Subcutaneous abdominal adipose tissue (tissue), 5 donors: Measurements from ENCODE around the gene TTLL1.
A peak's percentile ranks its signal among the peaks of the same experiment; 100 is the strongest.

Source experiments
- H3K27ac ChIP-seq: one replicate; pipeline ENCODE4 v1.7.0; 2013; ENCODE audit warnings: low read depth, mild to moderate bottlenecking, inconsistent platforms, low read length, moderate library complexity
- H3K27me3 ChIP-seq, 5 donors: one replicate each; pipeline ENCODE4 v1.7.0; 2013; ENCODE audit warnings: low read length in 5 of 5, inconsistent platforms in 1 of 5; ENCODE audit not compliant: control insufficient read depth in 5 of 5, insufficient read depth in 4 of 5
- H3K36me3 ChIP-seq, 5 donors: one replicate each; pipeline ENCODE4 v1.7.0; 2013; ENCODE audit warnings: low read length in 5 of 5; ENCODE audit not compliant: control insufficient read depth in 5 of 5, insufficient read depth in 5 of 5
- H3K4me1 ChIP-seq, 5 donors: one replicate each; pipeline ENCODE4 v1.7.0; 2013; ENCODE audit warnings: low read length in 5 of 5, mild to moderate bottlenecking in 3 of 5, moderate library complexity in 1 of 5; ENCODE audit not compliant: control insufficient read depth in 5 of 5, insufficient read depth in 5 of 5
- H3K4me3 ChIP-seq, 5 donors: one replicate each; pipeline ENCODE4 v1.7.0; 2013; ENCODE audit warnings: low read length in 5 of 5, low read depth in 1 of 5
- H3K9ac ChIP-seq, 5 donors: one replicate each; pipeline ENCODE4 v1.7.0; 2013; ENCODE audit warnings: low read length in 5 of 5, mild to moderate bottlenecking in 4 of 5, moderate library complexity in 3 of 5
- H3K9me3 ChIP-seq, 5 donors: one replicate each; pipeline ENCODE4 v1.7.0; 2013; ENCODE audit warnings: low read length in 5 of 5; ENCODE audit not compliant: control insufficient read depth in 5 of 5
- donor health status: healthy.
- donor health status: healthy.
- donor health status: healthy.
- donor health status: healthy.
- donor health status: healthy.

TTLL1 gene

GRCh38 chr22:43128116-43128515 lies 38.9 kb upstream of the TTLL1 start:
- Histone ChIP-seq H3K4me1 (peaks cover 0 to 38% (median 13%) of the 10 kb centered on the region in 5 donors), H3K36me3 (peaks cover 0 to 21% (median 13%) of the 10 kb centered on the region in 5 donors), H3K4me3 (no peak overlapping the region), H3K9me3 (no peaks in the 10 kb centered on the region), H3K9ac (no peak overlapping the region), H3K27me3 (peaks cover 4 to 8% (median 5%) of the 10 kb centered on the region in 5 donors), H3K27ac (no peak overlapping the region)

- no peaks in the 10 kb centered on the region for H3K9me3 ChIP-seq
- H3K27me3 ChIP-seq, result peaks cover 4 to 8% (median 5%) of the 10 kb centered on the region in 5 donors
- no peak overlapping the region for H3K9ac ChIP-seq
- peaks cover 0 to 14% (median 7%) of the 10 kb centered on the region in 5 donors for H3K36me3 ChIP-seq
- no peak overlapping the region for H3K27ac ChIP-seq
- H3K4me3 ChIP-seq, result no peak overlapping the region
- peaks cover 0 to 38% (median 13%) of the 10 kb centered on the region in 5 donors for H3K4me1 ChIP-seq
These were observed 38.1 kb upstream of the TTLL1 start for GRCh38 chr22:43127166-43127908.

- H3K4me1 ChIP-seq, result peaks cover 0 to 31% (median 13%) of the 10 kb centered on the region in 5 donors
- no peak overlapping the region for H3K9ac ChIP-seq
- H3K27me3 ChIP-seq, result peaks cover 4 to 8% (median 5%) of the 10 kb centered on the region in 5 donors
- H3K27ac ChIP-seq, result no peak overlapping the region
- H3K9me3 ChIP-seq, result no peaks in the 10 kb centered on the region
- H3K36me3 ChIP-seq, result peaks cover 0 to 7% (median under 1%) of the 10 kb centered on the region in 5 donors
- no peak overlapping the region for H3K4me3 ChIP-seq
These were observed 37.4 kb upstream of the TTLL1 start for GRCh38 chr22:43126501-43127165.

GRCh38 chr22:43118953-43119458 lies 29.8 kb upstream of the TTLL1 start:
- Histone ChIP-seq H3K27ac (no peak overlapping the region), H3K9ac (no peak overlapping the region), H3K9me3 (no peaks in the 10 kb centered on the region), H3K36me3 (no peaks in the 10 kb centered on the region), H3K27me3 (peaks cover 0 to 8% (median 3%) of the 10 kb centered on the region in 5 donors), H3K4me3 (no peak overlapping the region), H3K4me1 (peaks cover 0 to 4% (median 0%) of the 10 kb centered on the region in 5 donors)

GRCh38 chr22:43118024-43118849 lies 29.0 kb upstream of the TTLL1 start:
- no peaks in the 10 kb centered on the region for H3K9me3 ChIP-seq
- no peak overlapping the region for H3K9ac ChIP-seq
- peaks cover 0 to 11% (median 5%) of the 10 kb centered on the region in 5 donors for H3K27me3 ChIP-seq
- H3K27ac ChIP-seq, result no peak overlapping the region
- H3K4me1 ChIP-seq, result peaks cover 0 to 12% (median 0%) of the 10 kb centered on the region in 5 donors
- no peaks in the 10 kb centered on the region for H3K36me3 ChIP-seq
- no peak overlapping the region for H3K4me3 ChIP-seq

- no peak overlapping the region for H3K27ac ChIP-seq
- no peaks in the 10 kb centered on the region for H3K36me3 ChIP-seq
- no peak overlapping the region for H3K4me3 ChIP-seq
- H3K9me3 ChIP-seq, result no peaks in the 10 kb centered on the region
- H3K27me3 ChIP-seq, result peaks cover 0 to 16% (median 12%) of the 10 kb centered on the region in 5 donors
- no peak overlapping the region for H3K9ac ChIP-seq
- H3K4me1 ChIP-seq, result peaks cover 0 to 14% (median 0%) of the 10 kb centered on the region in 5 donors
These were observed 27.7 kb upstream of the TTLL1 start for GRCh38 chr22:43116932-43117331.

- Histone ChIP-seq H3K4me1 (peaks cover 0 to 29% (median 15%) of the 10 kb centered on the region in 5 donors), H3K9ac (no peak overlapping the region), H3K9me3 (no peaks in the 10 kb centered on the region), H3K4me3 (no peak overlapping the region), H3K27ac (no peak overlapping the region), H3K36me3 (no peaks in the 10 kb centered on the region), H3K27me3 (peaks cover 8 to 26% (median 25%) of the 10 kb centered on the region in 5 donors)
These were observed 25.8 kb upstream of the TTLL1 start for GRCh38 chr22:43114958-43115357.

GRCh38 chr22:43113526-43114251 lies 24.5 kb upstream of the TTLL1 start:
- Histone ChIP-seq H3K27ac (no peak overlapping the region), H3K27me3 (peaks cover 8 to 26% (median 25%) of the 10 kb centered on the region in 5 donors), H3K4me1 (peaks cover 0 to 29% (median 15%) of the 10 kb centered on the region in 5 donors), H3K36me3 (no peaks in the 10 kb centered on the region), H3K9ac (no peak overlapping the region), H3K4me3 (no peak overlapping the region), H3K9me3 (no peaks in the 10 kb centered on the region)

- Histone ChIP-seq H3K4me1 (peaks cover 0 to 26% (median 15%) of the 10 kb centered on the region in 5 donors), H3K27me3 (peaks cover 8 to 26% (median 25%) of the 10 kb centered on the region in 5 donors), H3K9ac (peak overlapping the region in 3 of 5 donors; percentile 43 to 62 (median 55))
These were observed 21.9 kb upstream of the TTLL1 start for GRCh38 chr22:43110927-43111623.

More at GRCh38 chr22:43110927-43111623, 21.9 kb upstream of the TTLL1 start:
- Histone ChIP-seq H3K27ac (no peak overlapping the region), H3K9me3 (no peaks in the 10 kb centered on the region), H3K4me3 (peak overlapping the region in 4 of 5 donors; percentile 42 to 71 (median 52)), H3K36me3 (no peaks in the 10 kb centered on the region)
